ENCODE results near the gene ATP8A1.

The ATP8A1 gene

DNA sequence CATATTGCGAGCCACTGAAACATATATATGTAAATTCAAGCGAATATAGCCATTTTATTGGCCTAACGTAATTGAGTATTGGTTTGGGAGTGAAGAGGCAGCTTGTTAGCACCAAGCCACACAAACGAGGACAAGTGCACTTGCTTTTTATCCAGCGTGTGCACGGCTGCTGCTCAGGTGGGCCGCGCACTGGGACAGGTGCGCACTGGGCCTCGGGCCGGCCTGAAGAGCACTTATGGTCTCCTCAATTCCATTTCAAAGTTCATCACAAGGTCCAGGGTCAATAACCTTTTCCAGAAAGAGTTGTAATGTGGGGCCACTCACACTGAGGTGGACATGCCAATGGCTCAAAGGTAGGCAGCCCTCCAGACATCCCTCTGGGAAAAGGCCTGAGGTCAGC lies 95.9 kb downstream of the ATP8A1 start:
- DNase-seq = no peak

DNA sequence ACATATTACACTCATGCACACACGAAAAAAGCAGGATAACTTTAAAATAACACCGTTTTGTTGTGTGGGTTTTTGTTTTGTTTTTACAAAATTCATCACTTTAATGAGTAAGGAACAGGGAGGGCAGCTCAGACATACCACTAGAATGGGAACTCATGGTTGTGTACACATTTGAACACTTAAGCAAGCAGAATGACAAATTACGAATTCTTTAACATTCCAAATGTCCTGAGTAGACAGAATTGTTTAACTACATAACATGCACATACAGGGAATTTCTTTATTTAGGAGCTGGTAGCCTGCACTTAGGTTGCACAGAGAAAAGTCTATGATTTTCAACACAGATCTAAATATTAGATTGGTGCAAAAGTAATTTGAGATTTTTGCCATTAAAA lies 96.4 kb downstream of the ATP8A1 start:
- DNase-seq = no peak

GRCh38 chr4:42558156-42558555 lies 98.7 kb downstream of the ATP8A1 start:
- no peak for DNase-seq

GRCh38 chr4:42555828-42556227 lies 101.1 kb downstream of the ATP8A1 start:
- DNase-seq = no peak

GRCh38 chr4:42554072-42554471 lies 102.8 kb downstream of the ATP8A1 start:
- DNase-seq = no peak

GRCh38 chr4:42549896-42550295 lies 107.0 kb downstream of the ATP8A1 start:
- DNase-seq = no peak

DNA sequence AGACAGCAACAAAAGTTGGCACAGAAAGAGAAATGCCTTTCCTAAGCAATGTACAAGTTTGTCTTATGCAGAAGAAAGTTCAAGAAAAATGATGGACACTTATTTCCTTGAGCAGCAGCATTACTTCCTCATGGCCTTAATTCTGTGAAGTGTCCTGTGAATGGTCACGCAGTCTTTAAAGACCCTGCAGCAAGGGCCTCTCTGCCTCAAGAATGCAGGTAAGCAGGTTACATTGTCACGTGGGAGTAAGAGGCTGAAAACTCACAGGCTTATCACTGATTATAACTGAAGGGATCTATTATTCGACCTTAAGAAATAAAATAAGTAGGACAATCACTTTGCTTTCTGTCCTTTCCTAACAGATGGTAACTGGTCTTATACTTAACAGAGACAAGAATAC lies 109.1 kb downstream of the ATP8A1 start:
- no peak for DNase-seq

DNA sequence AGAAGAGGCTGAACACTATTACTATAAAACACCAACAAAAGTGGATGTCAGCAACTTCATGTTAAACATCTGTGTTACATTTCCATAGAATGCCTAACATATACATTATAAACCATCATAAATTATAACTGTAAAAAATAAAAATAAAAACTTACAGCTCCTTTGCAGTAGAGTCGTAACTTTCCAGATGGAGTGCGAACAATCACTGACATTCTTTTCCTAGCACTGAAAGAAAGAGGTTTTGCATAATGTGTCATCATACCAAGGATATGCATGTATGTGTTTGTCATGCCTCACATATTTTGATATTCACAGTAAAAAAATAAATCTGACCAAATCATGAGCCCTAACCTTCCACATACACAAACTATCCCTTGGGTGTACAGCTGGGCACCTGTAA lies 113.1 kb downstream of the ATP8A1 start:
- DNase-seq = no peak

DNA sequence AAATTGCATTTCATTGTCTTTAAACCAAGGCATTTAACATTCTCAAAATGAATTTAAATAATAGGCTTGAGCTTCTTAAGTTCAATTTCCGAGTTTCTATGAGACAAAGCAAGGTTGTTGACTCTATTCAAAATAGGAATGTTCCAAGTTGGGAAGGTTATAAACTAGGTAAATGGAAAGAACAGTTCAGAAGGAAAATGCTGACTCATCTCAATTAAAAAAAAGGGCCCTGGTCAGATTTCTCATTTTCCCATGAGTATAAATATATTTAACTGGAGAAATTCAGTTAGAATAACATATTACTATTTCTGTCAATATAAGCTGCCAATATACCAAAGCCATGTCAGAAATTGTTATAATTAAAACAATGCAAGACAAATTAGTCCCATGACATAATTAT lies 113.8 kb downstream of the ATP8A1 start:
- no peak for DNase-seq

DNA sequence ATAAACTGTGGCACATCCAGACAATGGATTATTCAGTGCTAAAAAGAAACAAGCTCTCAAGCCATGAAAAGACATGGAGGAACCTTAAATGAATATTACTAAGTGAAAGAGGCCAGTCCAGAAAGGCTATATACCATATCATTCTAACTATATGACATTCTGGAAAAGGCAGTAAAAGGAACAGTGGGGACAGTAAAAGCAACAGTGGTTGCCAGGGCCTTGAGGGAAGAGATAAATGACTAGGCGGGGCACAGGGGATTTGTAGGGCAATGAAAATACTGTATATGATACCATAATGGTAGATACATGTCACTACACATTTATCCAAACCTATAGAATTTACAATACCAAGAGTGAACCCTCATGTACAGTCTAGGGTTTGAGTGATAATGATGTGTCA lies 115.3 kb downstream of the ATP8A1 start:
- DNase-seq = no peak

DNA sequence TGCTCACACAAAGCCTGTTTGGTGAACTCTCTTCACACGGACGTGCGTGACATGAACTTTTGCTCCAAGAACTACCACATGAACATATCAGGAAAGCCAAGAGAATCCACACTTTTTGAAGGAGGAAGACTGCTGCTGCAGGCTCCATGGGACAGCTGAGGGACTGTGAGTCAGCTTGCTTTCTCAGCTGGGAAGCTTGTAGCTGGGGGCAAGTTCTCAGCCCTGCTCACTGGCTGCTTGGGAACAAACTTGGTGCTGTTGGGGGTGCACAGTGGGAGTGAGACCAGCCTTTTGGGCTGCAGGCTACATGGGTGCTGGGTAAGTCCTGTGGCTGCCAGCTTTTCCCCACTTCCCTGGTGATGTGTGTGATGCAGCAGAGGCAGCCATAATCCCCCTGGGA lies 123.9 kb downstream of the ATP8A1 start:
- DNase-seq = no peak

GRCh38 chr4:42531341-42532030 lies 125.4 kb downstream of the ATP8A1 start:
- no peak for DNase-seq

DNA sequence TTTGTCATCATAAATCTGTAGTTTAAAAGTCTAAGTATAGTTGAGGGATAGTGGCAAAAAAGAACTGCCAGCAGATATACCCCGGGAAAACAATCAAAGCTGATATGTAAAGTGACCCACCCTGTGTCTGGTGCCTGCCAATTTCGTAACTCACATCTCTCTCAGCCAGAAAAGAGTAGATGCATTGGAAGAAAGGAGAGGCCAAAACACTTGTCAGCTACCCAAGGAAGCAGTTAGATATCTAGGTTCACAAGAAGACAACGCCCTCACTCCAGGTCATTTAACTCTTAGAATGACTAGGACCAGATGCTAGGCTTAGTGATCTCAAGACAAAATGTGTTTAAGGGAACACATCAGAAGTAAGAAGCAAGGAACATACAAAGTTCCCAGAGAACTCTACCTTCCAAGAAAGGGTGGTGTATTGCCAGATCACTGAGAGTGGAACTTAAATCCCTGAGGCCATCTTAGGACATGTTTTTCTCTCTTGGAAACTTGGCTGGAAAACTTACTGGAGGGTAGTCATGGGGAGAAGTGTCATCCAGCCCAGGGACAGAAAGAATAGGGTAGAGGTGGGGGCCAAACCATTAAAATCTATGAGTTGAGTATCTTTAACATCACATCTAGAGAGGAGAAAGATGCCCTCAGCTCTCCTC lies 133.7 kb downstream of the ATP8A1 start:
- no peak for DNase-seq

DNA sequence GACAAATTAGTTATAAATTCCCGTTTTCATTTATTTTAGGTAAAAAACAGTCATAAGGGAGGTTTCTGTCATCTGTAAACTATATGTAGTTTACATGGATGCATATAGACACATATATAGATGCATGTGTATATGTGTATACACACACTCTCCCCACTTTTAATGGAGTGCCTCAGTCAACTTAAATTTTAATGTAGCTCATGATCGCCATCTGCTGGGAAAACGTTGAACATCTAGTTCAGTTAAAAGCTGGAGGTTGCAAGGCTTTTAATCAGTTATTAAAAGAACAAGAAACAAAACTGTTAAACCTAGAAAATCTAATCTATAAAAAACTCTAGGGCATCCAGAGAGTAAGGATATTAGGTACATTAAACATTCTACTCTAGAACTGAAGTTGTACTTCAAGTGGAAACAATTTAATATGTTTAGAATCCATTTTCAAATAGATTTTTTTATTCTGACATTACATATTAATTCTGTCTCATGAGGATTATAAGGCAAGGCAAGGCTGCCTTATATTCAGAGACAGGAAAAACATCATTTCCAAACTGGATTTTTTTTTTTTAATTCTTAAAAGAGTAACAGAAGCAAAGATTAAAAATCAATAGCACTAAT lies 137.0 kb downstream of the ATP8A1 start:
- DNase-seq = peak; percentile 0

- no peak for DNase-seq
Measured at GRCh38 chr4:42515156-42515884, 141.6 kb downstream of the ATP8A1 start.

GRCh38 chr4:42513748-42514492 lies 143.0 kb downstream of the ATP8A1 start:
- DNase-seq = no peak

DNA sequence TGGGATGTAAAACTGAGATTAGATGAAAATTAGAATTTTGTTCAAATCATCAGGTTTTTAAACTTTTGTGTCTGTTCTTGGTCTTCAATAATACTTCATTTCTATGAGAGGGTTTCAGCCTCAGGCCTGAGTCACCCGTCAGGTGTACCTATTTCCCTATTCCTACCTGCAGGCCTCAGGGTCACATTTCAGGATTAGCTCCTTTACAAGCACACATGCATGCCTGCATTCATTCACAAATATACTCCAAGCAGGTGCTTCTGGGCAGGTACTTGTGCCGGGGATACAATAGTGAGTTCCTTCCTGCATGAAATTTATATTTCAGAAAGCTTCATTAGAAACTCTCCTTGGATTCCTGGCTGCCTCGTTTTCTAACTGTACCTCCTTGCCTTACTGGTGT lies 144.7 kb downstream of the ATP8A1 start:
- DNase-seq = no peak

- no peak for DNase-seq
Measured at GRCh38 chr4:42510225-42510624, 146.7 kb downstream of the ATP8A1 start.

DNA sequence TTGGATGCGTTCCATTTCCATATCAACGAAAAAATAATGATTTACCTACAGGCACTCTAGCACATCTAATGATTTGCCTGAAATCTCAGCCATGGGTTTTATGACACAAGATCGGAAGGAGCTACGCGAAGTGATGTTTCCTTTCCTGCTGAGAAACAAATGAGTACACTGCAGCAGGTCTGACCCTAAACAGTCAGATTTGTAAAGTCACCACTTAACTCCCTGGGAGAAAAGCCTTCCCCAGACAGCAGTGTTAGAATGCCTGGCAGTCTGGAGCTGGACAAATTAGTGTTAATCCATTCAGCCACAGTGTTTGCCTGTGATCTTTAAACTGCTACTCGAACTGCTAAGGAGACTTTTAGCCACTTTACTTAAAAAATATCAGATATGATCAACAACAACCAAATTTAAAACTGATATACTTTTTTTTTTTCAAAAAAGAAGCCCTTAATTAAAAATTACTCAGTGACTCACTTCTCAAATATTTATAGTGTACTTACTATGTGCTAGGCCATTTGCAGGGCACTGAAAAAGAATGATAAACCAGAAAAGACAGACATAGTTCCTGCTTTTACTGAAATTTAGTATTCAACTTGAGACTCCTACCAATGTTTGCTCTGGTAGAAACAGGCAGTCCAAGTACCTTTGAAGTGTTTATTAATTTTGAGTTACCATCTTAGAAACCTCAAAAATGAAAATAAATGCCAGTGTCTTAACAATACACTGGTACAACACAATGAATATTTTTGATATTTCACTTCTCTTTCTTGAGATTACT lies 155.1 kb downstream of the ATP8A1 start:
- no peak for DNase-seq

- DNase-seq = no peak
Measured at GRCh38 chr4:42498040-42498439, 158.9 kb downstream of the ATP8A1 start.

GRCh38 chr4:42497142-42497910 lies 159.6 kb downstream of the ATP8A1 start:
- DNase-seq = no peak

Data from stimulated activated naive CD4-positive, alpha-beta T cell treated with Interleukin-2 at 50 U/mL for 16 hours (primary cell).